Neutrophil (primary cell): ENCODE measurements around the gene MCC.

Experiments
- H3K27ac ChIP-seq: fragments of 200-600 bp; sonication (generic); 2 replicates; pipeline ENCODE4 v1.5.1; 2016; ENCODE audit warnings: mild to moderate bottlenecking, moderate library complexity
- H3K27me3 ChIP-seq: fragments of 200-600 bp; sonication (generic); 2 replicates; pipeline ENCODE4 v1.6.0; 2016; ENCODE audit warnings: mild to moderate bottlenecking
- H3K36me3 ChIP-seq: fragments of 200-600 bp; sonication (generic); 2 replicates; pipeline ENCODE4 v1.5.1; 2017
- H3K4me1 ChIP-seq, 2 experiments: fragments of 200-600 bp in 1 of 2; sonication (generic) in 1 of 2; 1 replicate in 1 of 2; 2 replicates in 1 of 2; pipeline versions ENCODE4 v1.5.1 to v1.6.1; 2013 to 2016; ENCODE audit warnings: low read depth in 1 of 2, low read length in 1 of 2, mild to moderate bottlenecking in 1 of 2, moderate library complexity in 1 of 2; ENCODE audit not compliant: control insufficient read depth in 1 of 2, insufficient read depth in 1 of 2
- H3K4me3 ChIP-seq, 2 experiments: fragments of 200-600 bp in 1 of 2; sonication (generic) in 1 of 2; 1 replicate in 1 of 2; 2 replicates in 1 of 2; pipeline ENCODE4 v1.5.1; 2013 to 2016; ENCODE audit warnings: low read depth in 1 of 2, low read length in 1 of 2, mild to moderate bottlenecking in 1 of 2, moderate library complexity in 1 of 2
- H3K9me3 ChIP-seq: fragments of 200-600 bp; sonication (generic); 2 replicates; pipeline ENCODE4 v1.5.1; 2016
- CTCF ChIP-seq: fragments of 200-600 bp; sonication (generic); IDR thresholded peaks from 2 replicates; pipeline ENCODE4 v1.5.1; 2016; ENCODE audit warnings: antibody characterized with exemption

MCC gene

GRCh38 chr5:113166852-113167366, 321.3 kb downstream of the MCC start:
- Histone ChIP-seq H3K4me1 (no peaks in the 10 kb centered on the region), H3K27me3 (peaks cover 17% of the 10 kb centered on the region), H3K9me3 (no peaks in the 10 kb centered on the region), H3K27ac (no peak overlapping the region), H3K4me3 (no peak overlapping the region), H3K36me3 (no peaks in the 10 kb centered on the region)
- TF ChIP-seq CTCF: no peak

GRCh38 chr5:113166261-113166660, 322.0 kb downstream of the MCC start:
- no peak overlapping the region for H3K27ac ChIP-seq

GRCh38 chr5:113164021-113164420, 324.2 kb downstream of the MCC start:
- no peaks in the 10 kb centered on the region for H3K9me3 ChIP-seq
- no peak for TF ChIP-seq CTCF
- no peaks in the 10 kb centered on the region for H3K4me1 ChIP-seq
- peaks cover 4% of the 10 kb centered on the region for H3K27me3 ChIP-seq
- H3K36me3 ChIP-seq: no peaks in the 10 kb centered on the region
- H3K4me3 ChIP-seq: no peak overlapping the region
- H3K27ac ChIP-seq: no peak overlapping the region

More at GRCh38 chr5:113166261-113166660, 322.0 kb downstream of the MCC start:
- Histone ChIP-seq H3K27me3 (peaks cover 12% of the 10 kb centered on the region), H3K4me1 (no peaks in the 10 kb centered on the region), H3K36me3 (no peaks in the 10 kb centered on the region), H3K4me3 (no peak overlapping the region), H3K9me3 (no peaks in the 10 kb centered on the region)
- no peak for TF ChIP-seq CTCF

DNA sequence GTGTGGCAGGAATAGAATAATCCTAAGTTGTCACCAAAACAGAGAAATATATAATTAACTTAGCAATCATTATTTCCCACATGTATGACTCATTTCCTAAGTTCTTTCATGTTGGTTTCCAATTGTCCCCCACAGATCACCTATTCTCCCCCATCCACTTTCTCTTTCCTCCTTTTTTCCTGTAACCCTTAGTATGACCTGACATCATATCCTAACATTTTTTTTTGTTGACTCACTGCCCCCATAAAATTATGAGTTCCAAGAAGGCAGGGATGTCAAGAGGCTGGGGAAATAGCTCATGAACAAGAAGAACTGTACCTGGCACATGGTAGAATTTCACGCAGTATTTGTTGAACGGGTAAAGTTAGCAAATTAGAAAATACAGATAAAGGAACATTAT, 324.9 kb downstream of the MCC start:
- peaks cover 4% of the 10 kb centered on the region for H3K27me3 ChIP-seq
- H3K36me3 ChIP-seq: no peaks in the 10 kb centered on the region
- no peaks in the 10 kb centered on the region for H3K9me3 ChIP-seq
- no peak overlapping the region for H3K27ac ChIP-seq
- TF ChIP-seq CTCF: no peak
- H3K4me1 ChIP-seq: no peaks in the 10 kb centered on the region
- H3K4me3 ChIP-seq: no peak overlapping the region

- no peak overlapping the region for H3K4me3 ChIP-seq
- TF ChIP-seq CTCF: no peak
- H3K9me3 ChIP-seq: no peaks in the 10 kb centered on the region
- H3K36me3 ChIP-seq: no peaks in the 10 kb centered on the region
- no peak overlapping the region for H3K27ac ChIP-seq
- H3K27me3 ChIP-seq: peaks cover 4% of the 10 kb centered on the region
- H3K4me1 ChIP-seq: no peaks in the 10 kb centered on the region
Measured at GRCh38 chr5:113162770-113163169, 325.5 kb downstream of the MCC start.

GRCh38 chr5:113162208-113162607, 326.0 kb downstream of the MCC start:
- TF ChIP-seq CTCF: no peak
- Histone ChIP-seq H3K36me3 (no peaks in the 10 kb centered on the region), H3K4me3 (no peak overlapping the region), H3K9me3 (no peaks in the 10 kb centered on the region), H3K27ac (no peak overlapping the region), H3K4me1 (no peaks in the 10 kb centered on the region), H3K27me3 (peaks cover 8% of the 10 kb centered on the region)
